Measurements from ENCODE around the gene BIK. TPM values are rescaled to one million over a fixed set of nuclear protein-coding genes. Genes with fewer than 3 reads are reported as not detected.

BIK gene
- total and polyA plus RNA-seq, 8 donors = 0.78 to 3.1 (median 1.3) TPM

GRCh38 chr22:43150731-43151206, 40.2 kb downstream of the BIK start:
- no peak for ATAC-seq
- Histone ChIP-seq H3K4me1 (peaks cover 0 to 79% of the 10 kb centered on the region in 2 donors), H3K9me3 (no peaks in the 10 kb centered on the region), H3K27me3 (no peaks in the 10 kb centered on the region), H3K36me3 (peaks cover 0 to 7% of the 10 kb centered on the region in 2 donors), H3K27ac (peak overlapping the region in 1 of 2 donors; percentile 95), H3K4me3 (peak overlapping the region; percentile 64 to 97)
- no peak for TF ChIP-seq CTCF (IDR thresholded peaks at IDR 0.05)
- intact Hi-C loops (cut with DNase I) = no loop called here
- DNase-seq = peak in 1 of 4 donors; percentile 72

- Histone ChIP-seq H3K27ac (peak within 1 kb of the TSS; percentile 77 to 95), H3K4me1 (peaks cover 0 to 79% of the 10 kb centered on the region in 2 donors), H3K27me3 (no peaks in the 10 kb centered on the region), H3K36me3 (peaks cover 0 to 14% of the 10 kb centered on the region in 2 donors), H3K9me3 (no peaks in the 10 kb centered on the region), H3K4me3 (peak within 1 kb of the TSS; percentile 64 to 97)
- intact Hi-C loops (cut with DNase I) = no loop called here
- DNase-seq (peak; percentile 43 to 95 (median 70)), ATAC-seq (peak; percentile 86)
- no peak for TF ChIP-seq CTCF (IDR thresholded peaks at IDR 0.05)
Measured at GRCh38 chr22:43151251-43152002, 40.9 kb downstream of the BIK start, which contains the start of gene TSPO. Gene TSPO (plus strand): TSS chr22:43151559. CDS start chr22:43159239, 7,680 bp downstream.

GRCh38 chr22:43152003-43152356, 41.4 kb downstream of the BIK start:
- intact Hi-C loops (cut with DNase I) = no loop called here
- peaks cover 0 to 18% of the 10 kb centered on the region in 2 donors for H3K36me3 ChIP-seq
- peak overlapping the region; percentile 64 to 97 for H3K4me3 ChIP-seq
- H3K27me3 ChIP-seq = no peaks in the 10 kb centered on the region
- H3K4me1 ChIP-seq = peaks cover 0 to 82% of the 10 kb centered on the region in 2 donors
- no peaks in the 10 kb centered on the region for H3K9me3 ChIP-seq
- no peak for TF ChIP-seq CTCF (IDR thresholded peaks at IDR 0.05)
- peak overlapping the region; percentile 77 to 95 for H3K27ac ChIP-seq
- no peak for DNase-seq
- peak; percentile 5 for ATAC-seq

GRCh38 chr22:43152357-43153071, 42.0 kb downstream of the BIK start:
- intact Hi-C loops (cut with DNase I) = no loop called here
- Histone ChIP-seq H3K4me1 (peaks cover 0 to 85% of the 10 kb centered on the region in 2 donors), H3K9me3 (no peaks in the 10 kb centered on the region), H3K36me3 (peaks cover 0 to 18% of the 10 kb centered on the region in 2 donors), H3K27me3 (no peaks in the 10 kb centered on the region), H3K27ac (peak overlapping the region; percentile 77 to 95), H3K4me3 (peak overlapping the region; percentile 64 to 97)
- no peak for TF ChIP-seq CTCF (IDR thresholded peaks at IDR 0.05)
- peak; percentile 84 for ATAC-seq
- DNase-seq = peak; percentile 19 to 94 (median 62)

GRCh38 chr22:43153899-43154298, 43.3 kb downstream of the BIK start:
- H3K9me3 ChIP-seq = no peaks in the 10 kb centered on the region
- ATAC-seq (no peak), DNase-seq (no peak)
- no peaks in the 10 kb centered on the region for H3K27me3 ChIP-seq
- TF ChIP-seq CTCF (IDR thresholded peaks at IDR 0.05) = no peak
- intact Hi-C loops (cut with DNase I) = no loop called here
- H3K4me3 ChIP-seq = peak overlapping the region in 1 of 2 donors; percentile 64
- H3K36me3 ChIP-seq = peaks cover 0 to 21% of the 10 kb centered on the region in 2 donors
- H3K4me1 ChIP-seq = peaks cover 0 to 84% of the 10 kb centered on the region in 2 donors
- H3K27ac ChIP-seq = peak overlapping the region in 1 of 2 donors; percentile 80

All from left lung (tissue), 10 donors.